HCT116 (cell line): ENCODE results near the gene KLRD1. TPM values are rescaled to one million over a fixed set of nuclear protein-coding genes. Genes with fewer than 3 reads are reported as not detected.
A peak's percentile ranks its signal among the peaks of the same experiment; 100 is the strongest.

ENCODE experiments used
- ATAC-seq: fragments of 200-7000 bp; cut with Tn5 transposase; 2 replicates; pipeline ENCODE4 v1.9.1; 2020; ENCODE audit warnings: mild to moderate bottlenecking, moderate library complexity
- BruUV-seq: library from RNA; stranded (reverse); fragments of 400-500 nt; replicated peaks from 2 replicates; lab custom pipeline; 2021; lab: Mats Ljungman, UMichigan
- CTCF ChIA-PET: fragments of 300-600 bp; sonication (Branson Sonifier 250); formaldehyde crosslinking; loops from one replicate; lab custom pipeline; 2021; ENCODE audit warnings: antibody characterized with exemption; lab: Charles Lee
- POLR2A ChIA-PET: fragments of 300-600, 350-600 bp; sonication (Branson Sonifier 250); formaldehyde crosslinking; loops from one replicate; lab custom pipeline; 2021; ENCODE audit warnings: antibody characterized with exemption; lab: Charles Lee
- RAD21 ChIA-PET, 2 experiments: fragments of 300-600 bp; sonication (Branson Sonifier 250); formaldehyde crosslinking; loops; one replicate each; lab custom pipeline; 2023; ENCODE audit warnings: low total read pairs in 2 of 2; ENCODE audit not compliant: uncharacterized antibody in 2 of 2, unreplicated experiment in 2 of 2, low non-redundant PET in 1 of 2; lab: Charles Lee
- DNase-seq: peaks from one replicate; pipeline ENCODE4 v3.0.0-alpha.2; 2010; ENCODE audit warnings: low read depth, low spot score
- H2AFZ ChIP-seq: fragments of 200-600 bp; shearing (Covaris generic), sonication (generic); 2 replicates; pipeline ENCODE4 v1.6.1; 2017; ENCODE audit warnings: low read depth, mixed run types, mixed read lengths, antibody characterized with exemption, low read length; ENCODE audit not compliant: poor library complexity, severe bottlenecking
- H3K27ac ChIP-seq: 2 replicates; pipeline ENCODE4 v1.5.1; 2012; ENCODE audit warnings: low read depth, low read length
- H3K27me3 ChIP-seq: fragments of 200-600 bp; sonication (generic); 2 replicates; pipeline ENCODE4 v1.6.1; 2016; ENCODE audit warnings: mixed run types, low read length, mixed read lengths; ENCODE audit not compliant: insufficient read depth
- H3K36me3 ChIP-seq, 2 experiments: fragments of 200-500 bp in 1 of 2; fragments of 200-600 bp in 1 of 2; sonication (Bioruptor generic) in 1 of 2; sonication (generic) in 1 of 2; 2 replicates each; pipeline versions ENCODE4 v1.5.1 to v1.6.1; 2014 to 2016; ENCODE audit warnings: low read length in 2 of 2, inconsistent platforms in 1 of 2, mixed read lengths in 1 of 2, mixed run types in 1 of 2; ENCODE audit not compliant: insufficient read depth in 2 of 2, control insufficient read depth in 1 of 2
- H3K4me1 ChIP-seq, 2 experiments: fragments of 200-600 bp in 1 of 2; sonication (generic) in 1 of 2; 2 replicates each; pipeline versions ENCODE4 v1.5.1 to v1.6.1; 2012 to 2017; ENCODE audit warnings: low read length in 2 of 2, inconsistent platforms in 1 of 2, mild to moderate bottlenecking in 1 of 2, mixed read lengths in 1 of 2, mixed run types in 1 of 2, moderate library complexity in 1 of 2; ENCODE audit not compliant: insufficient read depth in 2 of 2, control insufficient read depth in 1 of 2
- H3K4me2 ChIP-seq: fragments of 200-600 bp; sonication (generic); 2 replicates; pipeline ENCODE4 v1.6.1; 2017; ENCODE audit warnings: mixed run types, low read length, mixed read lengths
- H3K4me3 ChIP-seq, 2 experiments: fragments of 200-600 bp in 1 of 2; sonication (generic) in 1 of 2; replicated peaks in 1 of 2; 2 replicates each; pipeline ENCODE4 v1.5.1; 2011 to 2016; ENCODE audit warnings: low read length in 2 of 2, control low read depth in 1 of 2, low read depth in 1 of 2, mild to moderate bottlenecking in 1 of 2, mixed read lengths in 1 of 2, mixed run types in 1 of 2
- H3K79me2 ChIP-seq: fragments of 200-600 bp; sonication (generic); 2 replicates; pipeline ENCODE4 v1.6.1; 2017; ENCODE audit warnings: mild to moderate bottlenecking, mixed run types, low read length, moderate library complexity, mixed read lengths; ENCODE audit not compliant: insufficient read depth
- H3K9ac ChIP-seq: fragments of 200-600 bp; sonication (generic); 2 replicates; pipeline ENCODE4 v1.6.1; 2016; ENCODE audit warnings: low read length, mixed read lengths
- H3K9me2 ChIP-seq: fragments of 200-600 bp; sonication (generic), shearing (Covaris generic); 2 replicates; pipeline ENCODE4 v1.6.1; 2017; ENCODE audit warnings: mixed run types, mild to moderate bottlenecking, moderate library complexity; ENCODE audit not compliant: insufficient read depth
- H3K9me3 ChIP-seq, 2 experiments: fragments of 200-500 bp in 1 of 2; fragments of 200-600 bp in 1 of 2; sonication (Bioruptor generic) in 1 of 2; sonication (generic) in 1 of 2; 2 replicates each; pipeline ENCODE4 v1.6.1; 2014 to 2017; ENCODE audit warnings: low read length in 2 of 2, mixed read lengths in 2 of 2, inconsistent platforms in 1 of 2, low read depth in 1 of 2, mild to moderate bottlenecking in 1 of 2, mixed run types in 1 of 2, moderate library complexity in 1 of 2; ENCODE audit not compliant: control insufficient read depth in 1 of 2, insufficient read depth in 1 of 2
- H4K20me1 ChIP-seq: fragments of 200-600 bp; sonication (generic), shearing (Covaris generic); 2 replicates; pipeline ENCODE4 v1.6.1; 2017; ENCODE audit warnings: mixed run types, mild to moderate bottlenecking, moderate library complexity; ENCODE audit not compliant: insufficient read depth
- ATF3 ChIP-seq: IDR thresholded peaks from 2 replicates; pipeline ENCODE4 v1.6.1; 2012
- ELF1 ChIP-seq: IDR thresholded peaks from 2 replicates; pipeline ENCODE4 v1.6.1; 2012; ENCODE audit warnings: low read depth, borderline replicate concordance
- EZH2 ChIP-seq: fragments of 200-600 bp; sonication (generic); IDR thresholded peaks from 2 replicates; pipeline ENCODE4 v1.6.1; 2017; ENCODE audit warnings: antibody characterized with exemption, mixed run types
- EZH2phosphoT487 ChIP-seq: fragments of 200-600 bp; IDR thresholded peaks from 2 replicates; pipeline ENCODE4 v1.6.1; 2018; ENCODE audit warnings: antibody characterized with exemption, borderline replicate concordance
- MAX ChIP-seq: IDR thresholded peaks from 2 replicates; pipeline ENCODE4 v1.6.1; 2012
- SP1 ChIP-seq: IDR thresholded peaks from 2 replicates; pipeline ENCODE4 v1.6.1; 2012; ENCODE audit warnings: low read depth
- ZBTB33 ChIP-seq: IDR thresholded peaks from 2 replicates; pipeline ENCODE4 v1.6.1; 2011; ENCODE audit warnings: mild to moderate bottlenecking, low read length, moderate library complexity; ENCODE audit not compliant: insufficient replicate concordance; ENCODE audit errors: extremely low read depth
- ZNF274 ChIP-seq: fragments of 200-500 bp; sonication (Bioruptor generic); IDR thresholded peaks from 2 replicates; pipeline ENCODE4 v1.6.1; 2014; ENCODE audit warnings: mild to moderate bottlenecking, low read depth, low read length, inconsistent platforms
- intact Hi-C: fragments of 100-400 bp; cut with micrococcal nuclease; formaldehyde crosslinking; loops from 2 replicates; pipeline ENCODE4 v1.10.0; 2022
- total RNA-seq: library from RNA; stranded (reverse); gene quantifications from one replicate; pipeline ENCODE4 v1.2.1, GENCODE V29; 2021; ENCODE audit not compliant: unreplicated experiment

KLRD1 gene
- total RNA-seq, 1 experiment from 2014 or later: 0.27 TPM

GRCh38 chr12:10362828-10363657, 55.4 kb downstream of the KLRD1 start:
- H3K9me2 ChIP-seq: no peaks in the 10 kb centered on the region
- peaks cover 0 to 2% of the 10 kb centered on the region in 2 experiments; a peak in 1 of 4 replicates for H3K9me3 ChIP-seq
- peak overlapping the region; percentile 65 for H3K9ac ChIP-seq
- no peaks in the 10 kb centered on the region for H4K20me1 ChIP-seq
- no peak for ATAC-seq
- no peak overlapping the region for H2AFZ ChIP-seq
- H3K27ac ChIP-seq: peak overlapping the region; percentile 89
- RAD21 ChIA-PET: interaction anchor here in 1 of 2 experiments (0.7 kb wide), 1 partner anchor 1679 kb away, joined by 3 read pairs; no protein-coding TSS in a partner anchor
- CTCF ChIA-PET: interaction anchor here (0.7 kb wide), 1 partner anchor 107 kb away, joined by 3 read pairs; no protein-coding TSS in a partner anchor
- POLR2A ChIA-PET: no interaction called here
- peaks cover 37 to 52% of the 10 kb centered on the region in 2 experiments; a peak in 3 of 4 replicates for H3K4me1 ChIP-seq
- H3K79me2 ChIP-seq: no peaks in the 10 kb centered on the region
- H3K4me3 ChIP-seq: peak overlapping the region; percentile 71 to 74
- H3K27me3 ChIP-seq: no peaks in the 10 kb centered on the region
- no TSS peak for BruUV-seq
- DNase-seq: no peak
- intact Hi-C loops: no loop called here
- TF ChIP-seq EZH2 (no peak), ZBTB33 (no peak), ZNF274 (no peak), ATF3 (no peak), MAX (no peak), EZH2phosphoT487 (no peak), SP1 (no peak), ELF1 (no peak)
- no peaks in the 10 kb centered on the region for H3K36me3 ChIP-seq
- H3K4me2 ChIP-seq: peak overlapping the region; percentile 90
